HCT116 (cell line): ENCODE measurements around the gene MRPL45. TPM values are rescaled to one million over a fixed set of nuclear protein-coding genes. Genes with fewer than 3 reads are reported as not detected.

Experiments used
- ATAC-seq: fragments of 200-7000 bp; cut with Tn5 transposase; 2 replicates; pipeline ENCODE4 v1.9.1; 2020; ENCODE audit warnings: mild to moderate bottlenecking, moderate library complexity
- BruUV-seq: library from RNA; stranded (reverse); fragments of 400-500 nt; replicated peaks from 2 replicates; lab custom pipeline; 2021; lab: Mats Ljungman, UMichigan
- CTCF ChIA-PET: fragments of 300-600 bp; sonication (Branson Sonifier 250); formaldehyde crosslinking; loops from one replicate; lab custom pipeline; 2021; ENCODE audit warnings: antibody characterized with exemption; lab: Charles Lee
- POLR2A ChIA-PET: fragments of 300-600, 350-600 bp; sonication (Branson Sonifier 250); formaldehyde crosslinking; loops from one replicate; lab custom pipeline; 2021; ENCODE audit warnings: antibody characterized with exemption; lab: Charles Lee
- RAD21 ChIA-PET, 2 experiments: fragments of 300-600 bp; sonication (Branson Sonifier 250); formaldehyde crosslinking; loops; one replicate each; lab custom pipeline; 2023; ENCODE audit warnings: low total read pairs in 2 of 2; ENCODE audit not compliant: uncharacterized antibody in 2 of 2, unreplicated experiment in 2 of 2, low non-redundant PET in 1 of 2; lab: Charles Lee
- DNase-seq: peaks from one replicate; pipeline ENCODE4 v3.0.0-alpha.2; 2010; ENCODE audit warnings: low read depth, low spot score
- H2AFZ ChIP-seq: fragments of 200-600 bp; shearing (Covaris generic), sonication (generic); 2 replicates; pipeline ENCODE4 v1.6.1; 2017; ENCODE audit warnings: low read depth, mixed run types, mixed read lengths, antibody characterized with exemption, low read length; ENCODE audit not compliant: poor library complexity, severe bottlenecking
- H3K27ac ChIP-seq: 2 replicates; pipeline ENCODE4 v1.5.1; 2012; ENCODE audit warnings: low read depth, low read length
- H3K27me3 ChIP-seq: fragments of 200-600 bp; sonication (generic); 2 replicates; pipeline ENCODE4 v1.6.1; 2016; ENCODE audit warnings: mixed run types, low read length, mixed read lengths; ENCODE audit not compliant: insufficient read depth
- H3K36me3 ChIP-seq, 2 experiments: fragments of 200-500 bp in 1 of 2; fragments of 200-600 bp in 1 of 2; sonication (Bioruptor generic) in 1 of 2; sonication (generic) in 1 of 2; 2 replicates each; pipeline versions ENCODE4 v1.5.1 to v1.6.1; 2014 to 2016; ENCODE audit warnings: low read length in 2 of 2, inconsistent platforms in 1 of 2, mixed read lengths in 1 of 2, mixed run types in 1 of 2; ENCODE audit not compliant: insufficient read depth in 2 of 2, control insufficient read depth in 1 of 2
- H3K4me1 ChIP-seq, 2 experiments: fragments of 200-600 bp in 1 of 2; sonication (generic) in 1 of 2; 2 replicates each; pipeline versions ENCODE4 v1.5.1 to v1.6.1; 2012 to 2017; ENCODE audit warnings: low read length in 2 of 2, inconsistent platforms in 1 of 2, mild to moderate bottlenecking in 1 of 2, mixed read lengths in 1 of 2, mixed run types in 1 of 2, moderate library complexity in 1 of 2; ENCODE audit not compliant: insufficient read depth in 2 of 2, control insufficient read depth in 1 of 2
- H3K4me2 ChIP-seq: fragments of 200-600 bp; sonication (generic); 2 replicates; pipeline ENCODE4 v1.6.1; 2017; ENCODE audit warnings: mixed run types, low read length, mixed read lengths
- H3K4me3 ChIP-seq, 2 experiments: fragments of 200-600 bp in 1 of 2; sonication (generic) in 1 of 2; replicated peaks in 1 of 2; 2 replicates each; pipeline ENCODE4 v1.5.1; 2011 to 2016; ENCODE audit warnings: low read length in 2 of 2, control low read depth in 1 of 2, low read depth in 1 of 2, mild to moderate bottlenecking in 1 of 2, mixed read lengths in 1 of 2, mixed run types in 1 of 2
- H3K79me2 ChIP-seq: fragments of 200-600 bp; sonication (generic); 2 replicates; pipeline ENCODE4 v1.6.1; 2017; ENCODE audit warnings: mild to moderate bottlenecking, mixed run types, low read length, moderate library complexity, mixed read lengths; ENCODE audit not compliant: insufficient read depth
- H3K9ac ChIP-seq: fragments of 200-600 bp; sonication (generic); 2 replicates; pipeline ENCODE4 v1.6.1; 2016; ENCODE audit warnings: low read length, mixed read lengths
- H3K9me2 ChIP-seq: fragments of 200-600 bp; sonication (generic), shearing (Covaris generic); 2 replicates; pipeline ENCODE4 v1.6.1; 2017; ENCODE audit warnings: mixed run types, mild to moderate bottlenecking, moderate library complexity; ENCODE audit not compliant: insufficient read depth
- H3K9me3 ChIP-seq, 2 experiments: fragments of 200-500 bp in 1 of 2; fragments of 200-600 bp in 1 of 2; sonication (Bioruptor generic) in 1 of 2; sonication (generic) in 1 of 2; 2 replicates each; pipeline ENCODE4 v1.6.1; 2014 to 2017; ENCODE audit warnings: low read length in 2 of 2, mixed read lengths in 2 of 2, inconsistent platforms in 1 of 2, low read depth in 1 of 2, mild to moderate bottlenecking in 1 of 2, mixed run types in 1 of 2, moderate library complexity in 1 of 2; ENCODE audit not compliant: control insufficient read depth in 1 of 2, insufficient read depth in 1 of 2
- H4K20me1 ChIP-seq: fragments of 200-600 bp; sonication (generic), shearing (Covaris generic); 2 replicates; pipeline ENCODE4 v1.6.1; 2017; ENCODE audit warnings: mixed run types, mild to moderate bottlenecking, moderate library complexity; ENCODE audit not compliant: insufficient read depth
- CBX3 ChIP-seq: IDR thresholded peaks from 2 replicates; pipeline ENCODE4 v1.6.1; 2012; ENCODE audit warnings: low read depth
- CTCF ChIP-seq, 3 experiments: fragments of 200-600 bp in 1 of 3; sonication (generic) in 1 of 3; IDR thresholded peaks in 2 of 3; conservative IDR thresholded peaks in 1 of 3; 2 replicates each; pipeline ENCODE4 v1.5.1; 2012 to 2017; ENCODE audit warnings: low read depth in 2 of 3, low read length in 2 of 3, antibody characterized with exemption in 1 of 3, borderline replicate concordance in 1 of 3, control low read depth in 1 of 3, mild to moderate bottlenecking in 1 of 3, mixed read lengths in 1 of 3, mixed run types in 1 of 3, moderate library complexity in 1 of 3; ENCODE audit not compliant: insufficient read depth in 1 of 3
- EZH2 ChIP-seq: fragments of 200-600 bp; sonication (generic); IDR thresholded peaks from 2 replicates; pipeline ENCODE4 v1.6.1; 2017; ENCODE audit warnings: antibody characterized with exemption, mixed run types
- EZH2phosphoT487 ChIP-seq: fragments of 200-600 bp; IDR thresholded peaks from 2 replicates; pipeline ENCODE4 v1.6.1; 2018; ENCODE audit warnings: antibody characterized with exemption, borderline replicate concordance
- FOSL1 ChIP-seq: IDR thresholded peaks from 2 replicates; pipeline ENCODE4 v1.6.1; 2012; ENCODE audit warnings: low read depth
- JUND ChIP-seq: IDR thresholded peaks from 2 replicates; pipeline ENCODE4 v1.6.1; 2012
- RAD21 ChIP-seq: IDR thresholded peaks from 2 replicates; pipeline ENCODE4 v1.6.1; 2012; ENCODE audit warnings: low read depth, mild to moderate bottlenecking
- SIN3A ChIP-seq: IDR thresholded peaks from 2 replicates; pipeline ENCODE4 v1.6.1; 2012; ENCODE audit warnings: low read depth
- SP1 ChIP-seq: IDR thresholded peaks from 2 replicates; pipeline ENCODE4 v1.6.1; 2012; ENCODE audit warnings: low read depth
- SRF ChIP-seq: IDR thresholded peaks from 2 replicates; pipeline ENCODE4 v1.6.1; 2012; ENCODE audit warnings: low read depth
- YY1 ChIP-seq: IDR thresholded peaks from 2 replicates; pipeline ENCODE4 v1.6.1; 2011; ENCODE audit warnings: low read length, low read depth, moderate library complexity, mild to moderate bottlenecking; ENCODE audit not compliant: insufficient replicate concordance; ENCODE audit errors: extremely low read depth
- ZFX ChIP-seq: fragments of 450-650 bp; IDR thresholded peaks from 2 replicates; pipeline ENCODE4 v1.6.1; 2017
- ZNF274 ChIP-seq: fragments of 200-500 bp; sonication (Bioruptor generic); IDR thresholded peaks from 2 replicates; pipeline ENCODE4 v1.6.1; 2014; ENCODE audit warnings: mild to moderate bottlenecking, low read depth, low read length, inconsistent platforms
- intact Hi-C: fragments of 100-400 bp; cut with micrococcal nuclease; formaldehyde crosslinking; loops from 2 replicates; pipeline ENCODE4 v1.10.0; 2022
- total RNA-seq: library from RNA; stranded (reverse); gene quantifications from one replicate; pipeline ENCODE4 v1.2.1, GENCODE V29; 2021; ENCODE audit not compliant: unreplicated experiment
- TF ChIP-seq, protein P1 (sequence below): IDR thresholded peaks from 2 replicates; pipeline ENCODE4 v1.6.1; 2012
- TF ChIP-seq, protein P2 (sequence below): IDR thresholded peaks from 2 replicates; pipeline ENCODE4 v1.6.1; 2012; ENCODE audit warnings: low read depth

MRPL45 gene
- total RNA-seq, 1 experiment from 2014 or later = 76.1 TPM

GRCh38 chr17:38354466-38354865 lies 57.5 kb downstream of the MRPL45 start:
- Histone ChIP-seq H2AFZ (no peak overlapping the region), H3K27ac (no peak overlapping the region), H3K9ac (no peak overlapping the region), H3K9me2 (no peaks in the 10 kb centered on the region), H3K36me3 (no peaks in the 10 kb centered on the region), H3K4me1 (peaks cover 4 to 30% of the 10 kb centered on the region in 2 experiments; a peak in 3 of 4 replicates), H4K20me1 (0 out of 2 replicates have a peak, but pooled peaks cover 3% of the 10 kb centered on the region), H3K79me2 (peaks cover 63% of the 10 kb centered on the region), H3K9me3 (no peaks in the 10 kb centered on the region), H3K27me3 (no peaks in the 10 kb centered on the region), H3K4me2 (no peak overlapping the region), H3K4me3 (no peak overlapping the region)
- BruUV-seq = no TSS peak
- ATAC-seq (no peak), DNase-seq (no peak)
- ChIA-PET POLR2A (no interaction called here), RAD21 (no interaction called here), CTCF (interaction anchor here (1.1 kb wide), 1 partner anchor 230 kb away, joined by 3 read pairs; no protein-coding TSS in a partner anchor)
- intact Hi-C loops = loop anchor here (10.0 kb wide), 1 partner anchor 130 kb away; no protein-coding TSS in a partner anchor
- no peak for TF ChIP-seq SIN3A
- TF ChIP-seq CBX3 = no peak
- no peak for TF ChIP-seq YY1
- no peak for TF ChIP-seq JUND
- TF ChIP-seq SRF = no peak
- no peak for TF ChIP-seq ZFX
- no peak for TF ChIP-seq FOSL1
- TF ChIP-seq RAD21 = no peak
- TF ChIP-seq, protein P1, sequence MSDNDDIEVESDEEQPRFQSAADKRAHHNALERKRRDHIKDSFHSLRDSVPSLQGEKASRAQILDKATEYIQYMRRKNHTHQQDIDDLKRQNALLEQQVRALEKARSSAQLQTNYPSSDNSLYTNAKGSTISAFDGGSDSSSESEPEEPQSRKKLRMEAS = no peak
- TF ChIP-seq EZH2phosphoT487 = no peak
- no peak for TF ChIP-seq SP1
- TF ChIP-seq EZH2 = no peak
- no peak for TF ChIP-seq CTCF (IDR thresholded peaks at IDR 0.05 in 2 of 3, conservative IDR thresholded peaks at IDR 0.05 in 1 of 3; ENCODE audit: borderline replicate concordance in 1 of 3, insufficient read depth in 1 of 3, low read depth in 2 of 3, low read length in 2 of 3)
- TF ChIP-seq ZNF274 = no peak
- TF ChIP-seq, protein P2, sequence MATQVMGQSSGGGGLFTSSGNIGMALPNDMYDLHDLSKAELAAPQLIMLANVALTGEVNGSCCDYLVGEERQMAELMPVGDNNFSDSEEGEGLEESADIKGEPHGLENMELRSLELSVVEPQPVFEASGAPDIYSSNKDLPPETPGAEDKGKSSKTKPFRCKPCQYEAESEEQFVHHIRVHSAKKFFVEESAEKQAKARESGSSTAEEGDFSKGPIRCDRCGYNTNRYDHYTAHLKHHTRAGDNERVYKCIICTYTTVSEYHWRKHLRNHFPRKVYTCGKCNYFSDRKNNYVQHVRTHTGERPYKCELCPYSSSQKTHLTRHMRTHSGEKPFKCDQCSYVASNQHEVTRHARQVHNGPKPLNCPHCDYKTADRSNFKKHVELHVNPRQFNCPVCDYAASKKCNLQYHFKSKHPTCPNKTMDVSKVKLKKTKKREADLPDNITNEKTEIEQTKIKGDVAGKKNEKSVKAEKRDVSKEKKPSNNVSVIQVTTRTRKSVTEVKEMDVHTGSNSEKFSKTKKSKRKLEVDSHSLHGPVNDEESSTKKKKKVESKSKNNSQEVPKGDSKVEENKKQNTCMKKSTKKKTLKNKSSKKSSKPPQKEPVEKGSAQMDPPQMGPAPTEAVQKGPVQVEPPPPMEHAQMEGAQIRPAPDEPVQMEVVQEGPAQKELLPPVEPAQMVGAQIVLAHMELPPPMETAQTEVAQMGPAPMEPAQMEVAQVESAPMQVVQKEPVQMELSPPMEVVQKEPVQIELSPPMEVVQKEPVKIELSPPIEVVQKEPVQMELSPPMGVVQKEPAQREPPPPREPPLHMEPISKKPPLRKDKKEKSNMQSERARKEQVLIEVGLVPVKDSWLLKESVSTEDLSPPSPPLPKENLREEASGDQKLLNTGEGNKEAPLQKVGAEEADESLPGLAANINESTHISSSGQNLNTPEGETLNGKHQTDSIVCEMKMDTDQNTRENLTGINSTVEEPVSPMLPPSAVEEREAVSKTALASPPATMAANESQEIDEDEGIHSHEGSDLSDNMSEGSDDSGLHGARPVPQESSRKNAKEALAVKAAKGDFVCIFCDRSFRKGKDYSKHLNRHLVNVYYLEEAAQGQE = no peak
